ENCODE data around the gene IFI30. TPM values are rescaled to one million over a fixed set of nuclear protein-coding genes. Genes with fewer than 3 reads are reported as not detected.

IFI30 gene
- polyA plus RNA-seq, 3 donors, result 3,608 to 6,022 (median 4,550) TPM

DNA sequence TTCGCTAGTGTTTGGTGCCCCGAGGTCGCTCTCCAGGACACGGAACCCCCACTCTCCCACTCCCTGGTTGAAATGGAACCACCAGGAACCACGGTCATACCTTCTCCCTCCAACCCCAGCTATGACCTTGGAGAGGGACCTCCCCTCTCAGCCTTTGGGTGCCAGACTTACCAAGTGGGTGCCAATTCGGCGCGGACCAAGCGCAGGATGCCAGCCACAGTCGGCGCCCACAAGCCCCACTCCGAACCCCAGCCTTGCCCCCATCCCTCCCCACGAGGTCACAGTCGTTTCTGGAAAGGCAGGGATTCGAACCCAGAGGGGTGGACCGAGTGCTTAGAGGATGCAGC is 51.7 kb downstream of the IFI30 start:
- no peak for DNase-seq
- Mint-ChIP-seq H3K9me3 (peaks cover 0 to 12% (median 10%) of the 10 kb centered on the region in 7 donors), H3K4me1 (peaks cover 23% of the 10 kb centered on the region), H3K27ac (peak overlapping the region in 2 of 7 donors; percentile 19 to 73), H3K4me3 (peak overlapping the region in 1 of 2 donors; percentile 95), H3K36me3 (peaks cover 0 to 6% of the 10 kb centered on the region in 2 donors), H3K27me3 (ENCODE audit: low read depth in 3 of 3) (peaks cover 45 to 69% (median 61%) of the 10 kb centered on the region in 3 donors)
- intact Hi-C loops (cut with micrococcal nuclease), result no loop called here
- H3K36me3 ChIP-seq (replicated peaks in 1 of 2; ENCODE audit: control insufficient read depth in 1 of 2, insufficient read depth in 2 of 2, low read length in 2 of 2), result no peaks in the 10 kb centered on the region
- no peaks in the 10 kb centered on the region for H3K79me2 ChIP-seq (ENCODE audit: insufficient read depth, low read length)
- no peak overlapping the region for H3K27ac ChIP-seq (ENCODE audit: low read depth in 1 of 2, low read length in 2 of 2)
- TF ChIP-seq CTCF (IDR thresholded peaks at IDR 0.05), result no peak
- no peak overlapping the region for H3K4me2 ChIP-seq (replicated peaks; ENCODE audit: extremely low read depth, low read length, poor library complexity, severe bottlenecking)
- H3K27me3 ChIP-seq (ENCODE audit: control insufficient read depth in 2 of 2, insufficient read depth in 2 of 2, low read length in 2 of 2), result peaks cover 18 to 46% of the 10 kb centered on the region in 2 donors
- H3K4me1 ChIP-seq (ENCODE audit: control insufficient read depth in 1 of 2, insufficient read depth in 2 of 2, low read length in 2 of 2), result peaks cover 14 to 22% of the 10 kb centered on the region in 2 donors
- H3K9me3 ChIP-seq (replicated peaks in 1 of 2; ENCODE audit: control insufficient read depth in 1 of 2, insufficient read depth in 1 of 2, low read length in 2 of 2), result peaks cover 0 to 4% of the 10 kb centered on the region in 2 donors
- no peak overlapping the region for H3K4me3 ChIP-seq (replicated peaks in 1 of 3; ENCODE audit: low read depth in 2 of 3, low read length in 3 of 3)
- no peak overlapping the region for H2AFZ ChIP-seq (ENCODE audit: insufficient read depth, low read depth, low read length, poor library complexity, severe bottlenecking)
- WGBS (ENCODE audit: insufficient coverage), result 19% methylated on average over 16 of the region's 16 CpGs
- H4K20me1 ChIP-seq (ENCODE audit: insufficient read depth, low read length), result no peaks in the 10 kb centered on the region
- no peak overlapping the region for H3K9ac ChIP-seq (ENCODE audit: insufficient read depth, low read length, poor library complexity, severe bottlenecking)

DNA sequence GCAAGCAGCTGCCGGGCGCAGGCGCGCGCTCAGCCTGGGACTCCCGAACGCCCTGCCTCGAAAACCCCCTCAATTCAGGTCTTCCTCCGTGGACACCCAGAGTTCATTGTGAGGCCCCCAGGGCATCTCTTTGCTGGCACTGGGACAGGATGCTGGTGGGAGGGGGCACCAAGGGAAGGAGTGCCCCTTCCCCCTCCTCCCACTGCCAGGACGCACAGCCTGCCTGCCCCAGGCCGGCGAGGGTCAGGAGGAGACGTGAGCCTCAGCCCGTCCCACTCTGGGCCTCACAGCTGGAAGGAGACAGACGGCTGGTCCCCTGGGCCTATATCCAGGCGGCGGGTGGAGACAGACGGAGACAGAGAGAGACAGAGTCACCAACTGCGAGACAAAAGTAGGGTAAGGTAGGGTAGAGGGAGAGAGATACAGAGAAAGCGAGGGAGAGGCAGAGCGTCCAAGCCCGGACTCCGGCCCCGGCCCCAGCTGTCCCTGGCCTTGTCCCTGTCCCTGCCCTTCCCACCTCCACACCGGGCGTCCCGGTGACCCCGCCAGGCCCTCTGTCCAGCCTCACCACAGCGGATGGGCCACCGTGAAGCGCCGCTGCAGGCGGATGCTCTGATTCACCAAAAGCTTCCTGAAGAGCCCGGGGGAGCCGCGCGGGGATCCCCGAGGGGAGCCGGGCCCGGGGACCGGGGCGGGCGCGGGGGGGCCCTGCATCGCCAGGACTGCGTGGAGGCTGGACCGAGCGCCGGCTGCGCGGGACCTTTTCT is 52.3 kb downstream of the IFI30 start, which contains the start of gene PDE4C:
Gene PDE4C, minus strand, starts transcription at position 737 of the 767 bp plus-strand sequence. Its CDS starts 23 bp downstream, at position 714.
- peak in 1 of 3 donors; percentile 53 for DNase-seq
- Mint-ChIP-seq H3K4me1 (peaks cover 22% of the 10 kb centered on the region), H3K27ac (peak within 1 kb of the TSS in 1 of 7 donors; percentile 73), H3K4me3 (peak within 1 kb of the TSS in 1 of 2 donors; percentile 95), H3K9me3 (peaks cover 0 to 12% (median 10%) of the 10 kb centered on the region in 7 donors), H3K27me3 (ENCODE audit: low read depth in 3 of 3) (peaks cover 46 to 69% (median 63%) of the 10 kb centered on the region in 3 donors), H3K36me3 (peaks cover 0 to 6% of the 10 kb centered on the region in 2 donors)
- no peak within 1 kb of the TSS for H3K27ac ChIP-seq (ENCODE audit: low read depth in 1 of 2, low read length in 2 of 2)
- H2AFZ ChIP-seq (ENCODE audit: insufficient read depth, low read depth, low read length, poor library complexity, severe bottlenecking), result no peak within 1 kb of the TSS
- intact Hi-C loops (cut with micrococcal nuclease), result no loop called here
- H3K36me3 ChIP-seq (replicated peaks in 1 of 2; ENCODE audit: control insufficient read depth in 1 of 2, insufficient read depth in 2 of 2, low read length in 2 of 2), result no peaks in the 10 kb centered on the region
- TF ChIP-seq CTCF (IDR thresholded peaks at IDR 0.05), result no peak
- H4K20me1 ChIP-seq (ENCODE audit: insufficient read depth, low read length), result no peaks in the 10 kb centered on the region
- peaks cover 18 to 44% of the 10 kb centered on the region in 2 donors for H3K27me3 ChIP-seq (ENCODE audit: control insufficient read depth in 2 of 2, insufficient read depth in 2 of 2, low read length in 2 of 2)
- 3% methylated on average over 37 of the region's 51 CpGs for WGBS (ENCODE audit: insufficient coverage)
- peaks cover 0 to 4% of the 10 kb centered on the region in 2 donors for H3K9me3 ChIP-seq (replicated peaks in 1 of 2; ENCODE audit: control insufficient read depth in 1 of 2, insufficient read depth in 1 of 2, low read length in 2 of 2)
- no peaks in the 10 kb centered on the region for H3K79me2 ChIP-seq (ENCODE audit: insufficient read depth, low read length)
- no peak within 1 kb of the TSS for H3K4me2 ChIP-seq (replicated peaks; ENCODE audit: extremely low read depth, low read length, poor library complexity, severe bottlenecking)
- H3K4me1 ChIP-seq (ENCODE audit: control insufficient read depth in 1 of 2, insufficient read depth in 2 of 2, low read length in 2 of 2), result peaks cover 14 to 22% of the 10 kb centered on the region in 2 donors
- H3K4me3 ChIP-seq (replicated peaks in 1 of 3; ENCODE audit: low read depth in 2 of 3, low read length in 3 of 3), result no peak within 1 kb of the TSS
- no peak within 1 kb of the TSS for H3K9ac ChIP-seq (ENCODE audit: insufficient read depth, low read length, poor library complexity, severe bottlenecking)

Data from CD14-positive monocyte (primary cell).